Measurements from ENCODE around the gene MAP2.
A peak's percentile ranks its signal among the peaks of the same experiment; 100 is the strongest.
"Not testable (repeated sequence)": the region's sequence is repeated elsewhere in the genome, so short reads cannot be mapped to it uniquely, and the experiment has no call there.

MAP2 gene

GRCh38 chr2:209591021-209591420, 167.2 kb downstream of the MAP2 start:
- DNase-seq (ENCODE audit: low read depth in 2 of 2): no peak

- DNase-seq (ENCODE audit: low read depth in 2 of 2): no peak
Observed at GRCh38 chr2:209592106-209592505, 168.3 kb downstream of the MAP2 start.

- DNase-seq (ENCODE audit: low read depth in 2 of 2): no peak
Observed at GRCh38 chr2:209593930-209594329, 170.1 kb downstream of the MAP2 start.

GRCh38 chr2:209596262-209596661, 172.4 kb downstream of the MAP2 start:
- no peak for DNase-seq (ENCODE audit: low read depth in 2 of 2)

GRCh38 chr2:209598227-209598626, 174.4 kb downstream of the MAP2 start:
- DNase-seq (ENCODE audit: low read depth in 2 of 2): not testable (repeated sequence)

GRCh38 chr2:209600341-209601171, 176.7 kb downstream of the MAP2 start:
- no peak for DNase-seq (ENCODE audit: low read depth in 2 of 2)

- no peak for DNase-seq (ENCODE audit: low read depth in 2 of 2)
Observed at GRCh38 chr2:209601497-209601896, 177.7 kb downstream of the MAP2 start.

GRCh38 chr2:209602259-209602658, 178.4 kb downstream of the MAP2 start:
- no peak for DNase-seq (ENCODE audit: low read depth in 2 of 2)

- DNase-seq (ENCODE audit: low read depth in 2 of 2): no peak
Observed at GRCh38 chr2:209609531-209609930, 185.7 kb downstream of the MAP2 start.

GRCh38 chr2:209610631-209611030, 186.8 kb downstream of the MAP2 start:
- no peak for DNase-seq (ENCODE audit: low read depth in 2 of 2)

GRCh38 chr2:209613649-209614305, 189.9 kb downstream of the MAP2 start:
- no peak for DNase-seq (ENCODE audit: low read depth in 2 of 2)

- no peak for DNase-seq (ENCODE audit: low read depth in 2 of 2)
Observed at GRCh38 chr2:209614690-209615369, 191.0 kb downstream of the MAP2 start.

GRCh38 chr2:209619782-209620181, 195.9 kb downstream of the MAP2 start:
- no peak for DNase-seq (ENCODE audit: low read depth in 2 of 2)

GRCh38 chr2:209624192-209624938, 200.5 kb downstream of the MAP2 start:
- no peak for DNase-seq (ENCODE audit: low read depth in 2 of 2)

GRCh38 chr2:209629597-209629996, 205.8 kb downstream of the MAP2 start:
- no peak for DNase-seq (ENCODE audit: low read depth in 2 of 2)

- no peak for DNase-seq (ENCODE audit: low read depth in 2 of 2)
Observed at GRCh38 chr2:209633911-209634310, 210.1 kb downstream of the MAP2 start.

- DNase-seq (ENCODE audit: low read depth in 2 of 2): no peak
Observed at GRCh38 chr2:209636076-209636475, 212.2 kb downstream of the MAP2 start.

- DNase-seq (ENCODE audit: low read depth in 2 of 2): no peak
Observed at GRCh38 chr2:209637293-209637692, 213.4 kb downstream of the MAP2 start.

- peak in 1 of 2 experiments; percentile 19 for DNase-seq (ENCODE audit: low read depth in 2 of 2)
Observed at GRCh38 chr2:209638346-209638745, 214.5 kb downstream of the MAP2 start.

GRCh38 chr2:209640358-209640757, 216.5 kb downstream of the MAP2 start:
- no peak for DNase-seq (ENCODE audit: low read depth in 2 of 2)

- no peak for DNase-seq (ENCODE audit: low read depth in 2 of 2)
Observed at GRCh38 chr2:209642146-209642820, 218.4 kb downstream of the MAP2 start.

All from fibroblast of skin of left biceps (primary cell).